Measurements from ENCODE around the gene ELAVL4. TPM values are rescaled to one million over a fixed set of nuclear protein-coding genes. Genes with fewer than 3 reads are reported as not detected.

ELAVL4 gene
- total and polyA plus RNA-seq, 2 donors from 2014 or later, result not detected

DNA sequence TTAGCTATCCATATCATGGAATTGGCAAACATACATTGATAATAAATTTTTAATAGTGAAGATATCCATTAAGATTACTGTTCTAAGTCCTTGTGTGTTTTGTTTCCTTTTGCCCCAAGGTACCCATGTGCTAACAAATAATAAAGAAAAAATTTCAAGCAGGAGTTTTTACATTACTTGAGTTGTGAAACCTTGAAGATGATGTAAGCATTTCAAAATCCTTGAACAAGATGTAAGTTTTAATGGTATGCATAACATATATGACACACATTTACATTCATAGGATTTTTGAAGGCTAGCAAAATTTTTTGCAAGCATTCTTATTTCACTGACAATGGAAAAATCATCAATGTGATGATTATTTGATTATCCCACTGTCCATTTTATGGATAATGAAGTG is 10.9 kb upstream of the ELAVL4 start:
- Histone ChIP-seq H3K4me3 (ENCODE audit: low read length in 3 of 3) (no peak overlapping the region), H3K36me3 (ENCODE audit: control insufficient read depth in 2 of 3, insufficient read depth in 3 of 3, low read length in 3 of 3) (no peaks in the 10 kb centered on the region), H3K9me3 (ENCODE audit: control insufficient read depth in 2 of 3, insufficient read depth in 1 of 3, low read length in 3 of 3) (no peaks in the 10 kb centered on the region), H3K4me1 (ENCODE audit: control insufficient read depth in 2 of 3, insufficient read depth in 2 of 3, low read depth in 1 of 3, low read length in 3 of 3) (no peaks in the 10 kb centered on the region), H3K27ac (ENCODE audit: low read depth in 2 of 2, low read length in 2 of 2) (no peak overlapping the region), H3K9ac (ENCODE audit: low read length in 3 of 3) (no peak overlapping the region), H3K27me3 (ENCODE audit: control insufficient read depth, insufficient read depth, low read length) (no peaks in the 10 kb centered on the region)
- no peak for DNase-seq
- no peak for FAIRE-seq
- intact Hi-C loops (cut with DNase I), result no loop called here
- TF ChIP-seq, protein P1, sequence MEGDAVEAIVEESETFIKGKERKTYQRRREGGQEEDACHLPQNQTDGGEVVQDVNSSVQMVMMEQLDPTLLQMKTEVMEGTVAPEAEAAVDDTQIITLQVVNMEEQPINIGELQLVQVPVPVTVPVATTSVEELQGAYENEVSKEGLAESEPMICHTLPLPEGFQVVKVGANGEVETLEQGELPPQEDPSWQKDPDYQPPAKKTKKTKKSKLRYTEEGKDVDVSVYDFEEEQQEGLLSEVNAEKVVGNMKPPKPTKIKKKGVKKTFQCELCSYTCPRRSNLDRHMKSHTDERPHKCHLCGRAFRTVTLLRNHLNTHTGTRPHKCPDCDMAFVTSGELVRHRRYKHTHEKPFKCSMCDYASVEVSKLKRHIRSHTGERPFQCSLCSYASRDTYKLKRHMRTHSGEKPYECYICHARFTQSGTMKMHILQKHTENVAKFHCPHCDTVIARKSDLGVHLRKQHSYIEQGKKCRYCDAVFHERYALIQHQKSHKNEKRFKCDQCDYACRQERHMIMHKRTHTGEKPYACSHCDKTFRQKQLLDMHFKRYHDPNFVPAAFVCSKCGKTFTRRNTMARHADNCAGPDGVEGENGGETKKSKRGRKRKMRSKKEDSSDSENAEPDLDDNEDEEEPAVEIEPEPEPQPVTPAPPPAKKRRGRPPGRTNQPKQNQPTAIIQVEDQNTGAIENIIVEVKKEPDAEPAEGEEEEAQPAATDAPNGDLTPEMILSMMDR (IDR thresholded peaks at IDR 0.05; ENCODE audit: borderline replicate concordance, extremely low read depth, insufficient read depth), result no peak

DNA sequence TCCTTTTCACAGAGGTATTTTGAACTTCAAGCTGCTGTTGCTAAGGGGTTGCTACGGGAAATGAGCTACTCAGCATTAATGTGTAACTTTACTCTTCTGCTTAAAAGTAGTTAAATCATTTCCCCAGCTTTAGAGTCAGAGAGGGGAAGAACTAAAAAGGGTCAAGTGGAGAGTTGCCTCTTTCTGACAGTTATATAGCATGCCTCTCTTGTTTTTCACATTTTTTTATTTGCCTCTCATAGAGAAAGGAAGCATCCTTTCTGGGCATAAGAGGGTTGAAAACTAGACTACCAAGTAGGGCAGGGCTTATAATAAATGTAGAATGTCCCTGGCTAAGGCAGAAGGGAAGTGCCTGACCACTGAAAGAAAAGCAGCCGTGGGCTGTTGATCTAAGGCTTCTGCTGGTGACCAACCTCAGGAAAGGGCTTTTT is 10.1 kb upstream of the ELAVL4 start:
- intact Hi-C loops (cut with DNase I), result no loop called here
- H3K9ac ChIP-seq (ENCODE audit: low read length in 3 of 3), result no peak overlapping the region
- DNase-seq, result peak in 2 of 5 donors; percentile 75 to 78

DNA sequence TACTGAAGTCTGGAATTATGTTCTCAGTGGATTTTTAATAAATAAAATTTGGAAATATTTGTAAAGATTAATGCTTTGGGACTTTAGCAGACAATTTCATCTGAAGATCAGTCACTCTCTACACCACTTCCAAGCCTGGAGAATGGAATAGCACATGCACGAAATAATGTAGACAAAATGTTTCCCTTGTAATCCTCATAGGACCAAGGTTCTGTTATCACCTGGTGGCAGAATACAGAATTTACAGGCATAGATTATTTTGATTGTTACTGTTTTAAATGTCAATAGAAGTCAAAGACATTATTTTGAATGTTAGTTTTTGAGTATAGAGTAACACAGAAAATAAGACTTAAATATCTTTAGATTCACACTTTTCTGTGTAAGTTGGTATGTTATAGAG is 9.1 kb upstream of the ELAVL4 start:
- no peak overlapping the region for H3K4me3 ChIP-seq (ENCODE audit: low read length in 3 of 3)
- H3K36me3 ChIP-seq (ENCODE audit: control insufficient read depth in 2 of 3, insufficient read depth in 3 of 3, low read length in 3 of 3), result no peaks in the 10 kb centered on the region
- no peak overlapping the region for H3K27ac ChIP-seq (ENCODE audit: low read depth in 2 of 2, low read length in 2 of 2)
- intact Hi-C loops (cut with DNase I), result no loop called here
- no peaks in the 10 kb centered on the region for H3K9me3 ChIP-seq (ENCODE audit: control insufficient read depth in 2 of 3, insufficient read depth in 1 of 3, low read length in 3 of 3)
- no peaks in the 10 kb centered on the region for H3K4me1 ChIP-seq (ENCODE audit: control insufficient read depth in 2 of 3, insufficient read depth in 2 of 3, low read depth in 1 of 3, low read length in 3 of 3)
- no peak overlapping the region for H3K9ac ChIP-seq (ENCODE audit: low read length in 3 of 3)
- TF ChIP-seq, protein P1 (IDR thresholded peaks at IDR 0.05; ENCODE audit: borderline replicate concordance, extremely low read depth, insufficient read depth), result no peak
- no peak for DNase-seq
- FAIRE-seq, result no peak
- no peaks in the 10 kb centered on the region for H3K27me3 ChIP-seq (ENCODE audit: control insufficient read depth, insufficient read depth, low read length)

More for the DNA sequence above, 10.1 kb upstream of the ELAVL4 start:
- TF ChIP-seq, protein P1 (IDR thresholded peaks at IDR 0.05; ENCODE audit: borderline replicate concordance, extremely low read depth, insufficient read depth), result no peak
- Histone ChIP-seq H3K27me3 (ENCODE audit: control insufficient read depth, insufficient read depth, low read length) (no peaks in the 10 kb centered on the region), H3K27ac (ENCODE audit: low read depth in 2 of 2, low read length in 2 of 2) (no peak overlapping the region), H3K36me3 (ENCODE audit: control insufficient read depth in 2 of 3, insufficient read depth in 3 of 3, low read length in 3 of 3) (no peaks in the 10 kb centered on the region), H3K9me3 (ENCODE audit: control insufficient read depth in 2 of 3, insufficient read depth in 1 of 3, low read length in 3 of 3) (no peaks in the 10 kb centered on the region), H3K4me3 (ENCODE audit: low read length in 3 of 3) (no peak overlapping the region), H3K4me1 (ENCODE audit: control insufficient read depth in 2 of 3, insufficient read depth in 2 of 3, low read depth in 1 of 3, low read length in 3 of 3) (no peaks in the 10 kb centered on the region)
- no peak for FAIRE-seq

DNA sequence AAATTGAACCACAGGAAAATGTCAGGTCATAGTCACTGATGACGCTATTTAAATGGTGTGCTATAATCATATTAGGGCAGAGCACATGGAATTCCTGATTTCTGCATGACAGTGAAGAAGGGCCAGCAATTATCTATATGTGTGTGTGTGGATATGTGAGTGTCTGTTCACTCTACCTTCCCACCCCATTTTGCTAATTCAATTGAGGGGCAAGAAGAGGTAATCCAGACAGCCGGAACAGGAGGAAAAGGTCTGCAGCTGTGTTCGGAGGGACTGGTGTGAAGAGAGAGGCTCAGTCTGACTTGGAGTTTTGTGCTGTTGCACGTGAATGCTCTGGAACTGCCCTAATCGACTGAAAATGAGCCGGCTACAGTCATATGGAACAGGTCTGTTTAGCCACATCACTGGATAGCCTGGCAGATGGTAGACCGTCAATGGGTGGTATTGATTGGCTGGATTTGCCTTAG is 5.1 kb upstream of the ELAVL4 start:
- intact Hi-C loops (cut with DNase I), result no loop called here
- Histone ChIP-seq H3K9ac (ENCODE audit: low read length in 3 of 3) (no peak overlapping the region), H3K4me1 (ENCODE audit: control insufficient read depth in 2 of 3, insufficient read depth in 2 of 3, low read depth in 1 of 3, low read length in 3 of 3) (no peaks in the 10 kb centered on the region), H3K27me3 (ENCODE audit: control insufficient read depth, insufficient read depth, low read length) (no peaks in the 10 kb centered on the region), H3K9me3 (ENCODE audit: control insufficient read depth in 2 of 3, insufficient read depth in 1 of 3, low read length in 3 of 3) (no peaks in the 10 kb centered on the region), H3K27ac (ENCODE audit: low read depth in 2 of 2, low read length in 2 of 2) (no peak overlapping the region), H3K36me3 (ENCODE audit: control insufficient read depth in 2 of 3, insufficient read depth in 3 of 3, low read length in 3 of 3) (no peaks in the 10 kb centered on the region), H3K4me3 (ENCODE audit: low read length in 3 of 3) (no peak overlapping the region)
- TF ChIP-seq, protein P1 (IDR thresholded peaks at IDR 0.05; ENCODE audit: borderline replicate concordance, extremely low read depth, insufficient read depth), result no peak
- DNase-seq (peak in 1 of 5 donors; percentile 43), FAIRE-seq (no peak)
